Thyroid gland (tissue), 4 donors: ENCODE measurements around the gene PHACTR1.

ENCODE experiments used
- CTCF ChIP-seq, 6 experiments: fragments of 200-600 bp in 3 of 6; fragments of 450-650 bp in 3 of 6; sonication (generic) in 3 of 6; IDR thresholded peaks; one replicate each; pipeline ENCODE4 v1.5.1; 2016 to 2019; ENCODE audit warnings: antibody characterized with exemption in 6 of 6, mild to moderate bottlenecking in 2 of 6, inconsistent platforms in 1 of 6, moderate library complexity in 1 of 6
- POLR2A ChIP-seq, 2 donors: fragments of 450-650 bp; IDR thresholded peaks; one replicate each; pipeline ENCODE4 v1.6.1; 2017; ENCODE audit warnings: antibody characterized with exemption in 2 of 2, mild to moderate bottlenecking in 2 of 2, moderate library complexity in 1 of 2

- TF ChIP-seq CTCF (IDR thresholded peaks at IDR 0.05) (no peak), POLR2A (IDR thresholded peaks at IDR 0.05) (no peak)
Observed at GRCh38 chr6:12955956-12956355, 239.4 kb downstream of the PHACTR1 start.
